Hindlimb muscle (tissue), 1 donor: ENCODE measurements around the gene MLEC. TPM values are rescaled to one million over a fixed set of nuclear protein-coding genes. Genes with fewer than 3 reads are reported as not detected.
A peak's percentile ranks its signal among the peaks of the same experiment; 100 is the strongest.
"Not testable (repeated sequence)": the region's sequence is repeated elsewhere in the genome, so short reads cannot be mapped to it uniquely, and the experiment has no call there.

ENCODE experiments used
- DNase-seq: peaks from one replicate; pipeline ENCODE4 v3.0.0-alpha.2; 2013
- polyA plus RNA-seq: library from polyadenylated mRNA; unstranded; fragments of 120-200 nt; gene quantifications from one replicate; pipeline ENCODE4 v1.2.1, GENCODE V29; 2013; ENCODE audit not compliant: insufficient read length

MLEC gene
- polyA plus RNA-seq, 1 donor, result 66.0 TPM

- DNase-seq, result no peak
Observed at GRCh38 chr12:120722784-120723183, 35.8 kb downstream of the MLEC start.

GRCh38 chr12:120724720-120725119 lies 37.8 kb downstream of the MLEC start:
- no peak for DNase-seq

GRCh38 chr12:120725151-120725658 lies 38.3 kb downstream of the MLEC start:
- DNase-seq, result no peak

- peak; percentile 91 for DNase-seq
Observed at GRCh38 chr12:120725659-120726509, 38.9 kb downstream of the MLEC start, which contains the start of gene ACADS. TSS of gene ACADS (plus strand) at chr12:120725826. CDS start at chr12:120725886, 60 bp downstream.

- no peak for DNase-seq
Observed at GRCh38 chr12:120726510-120726793, 39.5 kb downstream of the MLEC start.

GRCh38 chr12:120726961-120727360 lies 40.0 kb downstream of the MLEC start:
- no peak for DNase-seq

GRCh38 chr12:120732198-120732597 lies 45.2 kb downstream of the MLEC start:
- not testable (repeated sequence) for DNase-seq

- no peak for DNase-seq
Observed at GRCh38 chr12:120733574-120733973, 46.6 kb downstream of the MLEC start.

GRCh38 chr12:120734210-120734609 lies 47.3 kb downstream of the MLEC start:
- no peak for DNase-seq

GRCh38 chr12:120735181-120735580 lies 48.2 kb downstream of the MLEC start:
- DNase-seq, result no peak

GRCh38 chr12:120736404-120737331 lies 49.7 kb downstream of the MLEC start:
- DNase-seq, result no peak

GRCh38 chr12:120737557-120738251 lies 50.8 kb downstream of the MLEC start:
- DNase-seq, result no peak

GRCh38 chr12:120738252-120739030 lies 51.5 kb downstream of the MLEC start:
- no peak for DNase-seq

- no peak for DNase-seq
Observed at GRCh38 chr12:120739031-120739762, 52.2 kb downstream of the MLEC start.

GRCh38 chr12:120739821-120740613 lies 53.1 kb downstream of the MLEC start:
- DNase-seq, result no peak

GRCh38 chr12:120740871-120741270 lies 53.9 kb downstream of the MLEC start:
- no peak for DNase-seq

GRCh38 chr12:120741476-120742421 lies 54.8 kb downstream of the MLEC start:
- DNase-seq, result peak; percentile 85

- DNase-seq, result no peak
Observed at GRCh38 chr12:120744922-120745493, 58.1 kb downstream of the MLEC start.

GRCh38 chr12:120748242-120748641 lies 61.3 kb downstream of the MLEC start:
- DNase-seq, result no peak
